Spinal cord (tissue), 10 donors: ENCODE measurements around the gene UBE2D1. TPM values are rescaled to one million over a fixed set of nuclear protein-coding genes. Genes with fewer than 3 reads are reported as not detected.
A peak's percentile ranks its signal among the peaks of the same experiment; 100 is the strongest.

Experiments
- DNase-seq, 6 donors: peaks; one replicate each; pipeline versions ENCODE4 v3.0.0 to v3.0.0-alpha.2; 2013 to 2015; ENCODE audit warnings: low spot score in 6 of 6, low read depth in 4 of 6
- H3K27ac ChIP-seq: one replicate; pipeline ENCODE4 v1.5.1; 2013; ENCODE audit warnings: low read depth, low read length, control low read depth
- H3K27me3 ChIP-seq: one replicate; pipeline ENCODE4 v1.6.1; 2013; ENCODE audit warnings: low read length; ENCODE audit not compliant: control insufficient read depth, insufficient read depth
- H3K36me3 ChIP-seq: one replicate; pipeline ENCODE4 v1.6.1; 2013; ENCODE audit warnings: low read length; ENCODE audit not compliant: control insufficient read depth, insufficient read depth
- H3K4me1 ChIP-seq: one replicate; pipeline ENCODE4 v1.6.1; 2013; ENCODE audit warnings: low read length; ENCODE audit not compliant: control insufficient read depth, insufficient read depth
- H3K4me3 ChIP-seq: one replicate; pipeline ENCODE4 v1.5.1; 2013; ENCODE audit warnings: low read depth, low read length, control low read depth
- H3K9me3 ChIP-seq: one replicate; pipeline ENCODE4 v1.6.1; 2013; ENCODE audit warnings: low read length; ENCODE audit not compliant: control insufficient read depth, insufficient read depth
- WGBS: methylation state at CpG from one replicate; pipeline ENCODE4 v1.1.5; 2013; ENCODE audit warnings: missing lambda C conversion rate; ENCODE audit not compliant: insufficient coverage; 5-methylcytosine and 5-hydroxymethylcytosine counted together
- polyA plus RNA-seq, 2 donors: library from polyadenylated mRNA; unstranded; fragments of 120-200 nt; gene quantifications; one replicate each; pipeline ENCODE4 v1.2.1, GENCODE V29; 2013; ENCODE audit not compliant: insufficient read length in 2 of 2
- total RNA-seq, 2 donors: library from RNA; depleted of rRNA in 1 of 2; stranded (reverse); fragments of 120-200 nt in 1 of 2; fragments of >200 nt in 1 of 2; gene quantifications; one replicate each; pipeline versions ENCODE4 v1.2.3 to v1.2.4, GENCODE V29; 2013 to 2014
- donor health status: healthy.

UBE2D1 gene
- total and polyA plus RNA-seq, 4 donors = 12.0 to 43.8 (median 34.0) TPM

GRCh38 chr10:58367069-58367468 is 32.3 kb downstream of the UBE2D1 start:
- no peak for DNase-seq
- H3K4me3 ChIP-seq = no peak overlapping the region
- H3K27me3 ChIP-seq = no peaks in the 10 kb centered on the region
- WGBS = 100% methylated on average over 1 of the region's 3 CpGs
- no peak overlapping the region for H3K27ac ChIP-seq
- H3K4me1 ChIP-seq = no peaks in the 10 kb centered on the region
- H3K9me3 ChIP-seq = no peaks in the 10 kb centered on the region
- H3K36me3 ChIP-seq = no peaks in the 10 kb centered on the region

GRCh38 chr10:58371473-58371872 is 36.7 kb downstream of the UBE2D1 start:
- Histone ChIP-seq H3K4me3 (no peak overlapping the region), H3K36me3 (no peaks in the 10 kb centered on the region), H3K27me3 (no peaks in the 10 kb centered on the region), H3K27ac (no peak overlapping the region), H3K9me3 (no peaks in the 10 kb centered on the region), H3K4me1 (no peaks in the 10 kb centered on the region)
- no peak for DNase-seq

GRCh38 chr10:58372607-58373441 is 38.0 kb downstream of the UBE2D1 start:
- WGBS = 75% methylated on average over 2 of the region's 4 CpGs

GRCh38 chr10:58373442-58373827 is 38.6 kb downstream of the UBE2D1 start:
- WGBS = 100% methylated on average over 2 of the region's 3 CpGs
- H3K27ac ChIP-seq = no peak overlapping the region
- no peaks in the 10 kb centered on the region for H3K4me1 ChIP-seq
- no peaks in the 10 kb centered on the region for H3K36me3 ChIP-seq
- no peak for DNase-seq
- H3K9me3 ChIP-seq = no peaks in the 10 kb centered on the region
- no peaks in the 10 kb centered on the region for H3K27me3 ChIP-seq
- H3K4me3 ChIP-seq = no peak overlapping the region

More at GRCh38 chr10:58372607-58373441, 38.0 kb downstream of the UBE2D1 start:
- Histone ChIP-seq H3K4me3 (no peak overlapping the region), H3K27me3 (no peaks in the 10 kb centered on the region), H3K9me3 (no peaks in the 10 kb centered on the region), H3K4me1 (no peaks in the 10 kb centered on the region), H3K36me3 (no peaks in the 10 kb centered on the region), H3K27ac (no peak overlapping the region)
- no peak for DNase-seq

GRCh38 chr10:58382489-58382995 is 47.7 kb downstream of the UBE2D1 start:
- no peak for DNase-seq
- H3K36me3 ChIP-seq = peaks cover 5% of the 10 kb centered on the region

GRCh38 chr10:58384095-58384494 is 49.3 kb downstream of the UBE2D1 start:
- WGBS = 86% methylated on average over 1 of the region's 3 CpGs
- no peak for DNase-seq
- Histone ChIP-seq H3K36me3 (peaks cover 7% of the 10 kb centered on the region), H3K27ac (peak overlapping the region; percentile 96), H3K9me3 (no peaks in the 10 kb centered on the region), H3K27me3 (no peaks in the 10 kb centered on the region), H3K4me1 (peaks cover 4% of the 10 kb centered on the region), H3K4me3 (peak overlapping the region; percentile 95)

More at GRCh38 chr10:58382489-58382995, 47.7 kb downstream of the UBE2D1 start:
- no peaks in the 10 kb centered on the region for H3K27me3 ChIP-seq
- WGBS = no CpG with 5 or more reads among the region's 2 CpGs
- H3K4me1 ChIP-seq = peaks cover 4% of the 10 kb centered on the region
- no peak overlapping the region for H3K27ac ChIP-seq
- H3K9me3 ChIP-seq = no peaks in the 10 kb centered on the region
- H3K4me3 ChIP-seq = no peak overlapping the region

GRCh38 chr10:58384544-58384998 is 49.8 kb downstream of the UBE2D1 start:
- 1% methylated on average over 9 of the region's 12 CpGs for WGBS
- peaks cover 4% of the 10 kb centered on the region for H3K4me1 ChIP-seq
- no peaks in the 10 kb centered on the region for H3K9me3 ChIP-seq
- H3K36me3 ChIP-seq = peaks cover 10% of the 10 kb centered on the region
- peak overlapping the region; percentile 95 for H3K4me3 ChIP-seq
- H3K27me3 ChIP-seq = no peaks in the 10 kb centered on the region
- peak overlapping the region; percentile 96 for H3K27ac ChIP-seq
- DNase-seq = peak in 1 of 6 donors; percentile 55

- H3K36me3 ChIP-seq = peaks cover 11% of the 10 kb centered on the region
- H3K4me1 ChIP-seq = peaks cover 4% of the 10 kb centered on the region
- H3K4me3 ChIP-seq = peak within 1 kb of the TSS; percentile 95
- peak within 1 kb of the TSS; percentile 96 for H3K27ac ChIP-seq
- no peaks in the 10 kb centered on the region for H3K27me3 ChIP-seq
- no peaks in the 10 kb centered on the region for H3K9me3 ChIP-seq
- under 1% methylated on average over 65 of the region's 65 CpGs for WGBS
- DNase-seq = peak; percentile 76 to 99 (median 92)
Observed at GRCh38 chr10:58384999-58385783, 50.4 kb downstream of the UBE2D1 start, which contains the start of gene TFAM. Gene TFAM (plus strand): TSS chr10:58385410. CDS start chr10:58385548, 138 bp downstream.

GRCh38 chr10:58385784-58386112 is 50.9 kb downstream of the UBE2D1 start:
- H3K4me1 ChIP-seq = peaks cover 4% of the 10 kb centered on the region
- WGBS = 0% methylated on average over 6 of the region's 15 CpGs

More at GRCh38 chr10:58385784-58386112, 50.9 kb downstream of the UBE2D1 start:
- H3K36me3 ChIP-seq = peaks cover 11% of the 10 kb centered on the region
- H3K27me3 ChIP-seq = no peaks in the 10 kb centered on the region
- peak overlapping the region; percentile 96 for H3K27ac ChIP-seq
- H3K9me3 ChIP-seq = no peaks in the 10 kb centered on the region
- H3K4me3 ChIP-seq = peak overlapping the region; percentile 95
- peak in 2 of 6 donors; percentile 4 to 33 for DNase-seq
